Stimulated activated CD4-positive, alpha-beta T cell treated with anti-CD3 and anti-CD28 coated beads, Interleukin-12 subunit alpha, Interleukin-12 subunit beta, amount 100 ng/mL, for 24 hours (primary cell): ENCODE measurements around the gene UBE2S.
"Not testable (repeated sequence)": the region's sequence is repeated elsewhere in the genome, so short reads cannot be mapped to it uniquely, and the experiment has no call there.

ENCODE experiments used
- DNase-seq, 2 experiments: peaks; one replicate each; pipeline ENCODE4 v3.0.0-alpha.2; 2020; ENCODE audit warnings: low read depth in 2 of 2

UBE2S gene

GRCh38 chr19:55440411-55441105, 33.0 kb upstream of the UBE2S start:
- no peak for DNase-seq

GRCh38 chr19:55439052-55439451, 31.5 kb upstream of the UBE2S start:
- DNase-seq, result no peak

GRCh38 chr19:55437410-55437809, 29.8 kb upstream of the UBE2S start:
- DNase-seq, result no peak

GRCh38 chr19:55436847-55437246, 29.3 kb upstream of the UBE2S start:
- no peak for DNase-seq

- DNase-seq, result no peak
These were observed 27.4 kb upstream of the UBE2S start for GRCh38 chr19:55435020-55435419.

GRCh38 chr19:55434356-55434919, 26.9 kb upstream of the UBE2S start:
- DNase-seq, result no peak

GRCh38 chr19:55433292-55433691, 25.7 kb upstream of the UBE2S start:
- no peak for DNase-seq

GRCh38 chr19:55432241-55432959, 24.8 kb upstream of the UBE2S start:
- no peak for DNase-seq

GRCh38 chr19:55431183-55431582, 23.6 kb upstream of the UBE2S start:
- DNase-seq, result no peak

GRCh38 chr19:55426042-55426441, 18.5 kb upstream of the UBE2S start:
- DNase-seq, result no peak

GRCh38 chr19:55424518-55424917, 16.9 kb upstream of the UBE2S start:
- DNase-seq, result no peak

- DNase-seq, result no peak
These were observed 15.8 kb upstream of the UBE2S start for GRCh38 chr19:55423225-55424005.

GRCh38 chr19:55421281-55421680, 13.7 kb upstream of the UBE2S start:
- not testable (repeated sequence) for DNase-seq

GRCh38 chr19:55419624-55420236, 12.1 kb upstream of the UBE2S start:
- DNase-seq, result no peak

- no peak for DNase-seq
These were observed 11.5 kb upstream of the UBE2S start for GRCh38 chr19:55419103-55419502.

GRCh38 chr19:55418185-55418584, 10.6 kb upstream of the UBE2S start:
- DNase-seq, result peak in 1 of 2 experiments; percentile 34

GRCh38 chr19:55410168-55410567, 2.6 kb upstream of the UBE2S start:
- DNase-seq, result no peak

GRCh38 chr19:55409179-55409578, 1.6 kb upstream of the UBE2S start:
- DNase-seq, result not testable (repeated sequence)

GRCh38 chr19:55408533-55408872, 915 bp upstream of the UBE2S start:
- DNase-seq, result no peak

GRCh38 chr19:55407800-55408532, 378 bp upstream of the UBE2S start:
- peak; percentile 91 to 94 for DNase-seq

- DNase-seq, result no peak
These were observed 600 bp downstream of the UBE2S start for GRCh38 chr19:55406826-55407549.
